GM12878 (cell line): ENCODE measurements around the gene B4GALT3. TPM values are rescaled to one million over a fixed set of nuclear protein-coding genes. Genes with fewer than 3 reads are reported as not detected.

Experiments used
- ATF7 ChIP-seq: fragments of 450-650 bp; IDR thresholded peaks from 2 replicates; pipeline ENCODE4 v1.6.1; 2016; ENCODE audit warnings: low read depth, mild to moderate bottlenecking
- BRCA1 ChIP-seq: IDR thresholded peaks from 2 replicates; pipeline ENCODE4 v1.6.1; 2011; ENCODE audit warnings: low read depth, low read length, improper control_type of control experiment
- CBX3 ChIP-seq: fragments of 200-600 bp; sonication (generic); IDR thresholded peaks from 2 replicates; pipeline ENCODE4 v1.6.1; 2016; ENCODE audit warnings: low read depth, borderline replicate concordance
- CBX5 ChIP-seq: sonication (generic); IDR thresholded peaks from 2 replicates; pipeline ENCODE4 v1.6.1; 2016; ENCODE audit warnings: low read depth, moderate library complexity, mild to moderate bottlenecking, inconsistent platforms
- EP300 ChIP-seq, 2 experiments: fragments of 150-350 bp in 1 of 2; IDR thresholded peaks; 2 replicates each; pipeline ENCODE4 v1.6.1; 2011 to 2012; ENCODE audit warnings: low read depth in 2 of 2, low read length in 2 of 2, borderline replicate concordance in 1 of 2, improper control_type of control experiment in 1 of 2, inconsistent platforms in 1 of 2; ENCODE audit not compliant: control insufficient read depth in 1 of 2
- IKZF1 ChIP-seq: fragments of 450-650 bp; conservative IDR thresholded peaks from 2 replicates; pipeline ENCODE4 v1.6.1; 2017; ENCODE audit warnings: antibody characterized with exemption, mild to moderate bottlenecking
- IKZF2 ChIP-seq, 2 experiments: fragments of 450-650 bp; IDR thresholded peaks; 2 replicates each; pipeline ENCODE4 v1.6.1; 2017; ENCODE audit warnings: mild to moderate bottlenecking in 2 of 2, moderate library complexity in 2 of 2
- JUND ChIP-seq: IDR thresholded peaks from 2 replicates; pipeline ENCODE4 v1.6.1; 2012; ENCODE audit warnings: low read depth, mild to moderate bottlenecking, low read length, improper control_type of control experiment, moderate library complexity
- PBX3 ChIP-seq: IDR thresholded peaks from 2 replicates; pipeline ENCODE4 v1.6.1; 2011; ENCODE audit warnings: mild to moderate bottlenecking, low read depth, low read length, moderate library complexity; ENCODE audit not compliant: insufficient replicate concordance
- PML ChIP-seq: IDR thresholded peaks from 2 replicates; pipeline ENCODE4 v1.6.1; 2012; ENCODE audit warnings: low read length, inconsistent platforms
- POU2F2 ChIP-seq: IDR thresholded peaks from 3 replicates; pipeline ENCODE4 v1.6.1; 2011; ENCODE audit warnings: low read depth, mild to moderate bottlenecking, low read length, borderline replicate concordance
- RUNX3 ChIP-seq: IDR thresholded peaks from 2 replicates; pipeline ENCODE4 v1.6.1; 2012; ENCODE audit warnings: low read length, inconsistent platforms
- TCF12 ChIP-seq: IDR thresholded peaks from 2 replicates; pipeline ENCODE4 v1.6.1; 2011; ENCODE audit warnings: low read depth, mild to moderate bottlenecking, low read length
- WRNIP1 ChIP-seq: IDR thresholded peaks from 2 replicates; pipeline ENCODE4 v1.6.1; 2011; ENCODE audit warnings: low read depth, low read length, improper control_type of control experiment, borderline replicate concordance
- YY1 ChIP-seq: IDR thresholded peaks from 2 replicates; pipeline ENCODE4 v1.6.1; 2011; ENCODE audit warnings: low read depth, mild to moderate bottlenecking, low read length
- polyA plus RNA-seq, 11 experiments: library from polyadenylated mRNA; depleted of rRNA in 4 of 11; unstranded in 6 of 11; stranded (reverse) in 5 of 11; fragments of >200 nt; fragmentation: Nextera tagmentation in 4 of 11; fragmentation: Illumina TruSeq in 1 of 11; extraction: Ambion mirVana in 4 of 11; extraction: Trizol in 1 of 11; gene quantifications; 1 replicate in 1 of 11; 2 replicates in 10 of 11; pipeline versions ENCODE4 v1.2.1 to v1.2.3, GENCODE V29; 2011 to 2016; ENCODE audit warnings: inconsistent platforms in 2 of 11, missing spikeins in 2 of 11, low read depth in 1 of 11
- total RNA-seq, 4 experiments: library from RNA; depleted of rRNA in 3 of 4; stranded (reverse); fragments of >200 nt in 3 of 4; fragmentation: Illumina TruSeq in 1 of 4; extraction: Trizol in 1 of 4; gene quantifications; 2 replicates each; pipeline versions ENCODE4 v1.2.1 to v1.2.3, GENCODE V29; 2013 to 2021
- TF ChIP-seq, protein P1 (sequence below): fragments of 450-650 bp; IDR thresholded peaks from 2 replicates; pipeline ENCODE4 v1.6.1; 2017; ENCODE audit warnings: mild to moderate bottlenecking, moderate library complexity

B4GALT3 gene
- total and polyA plus RNA-seq, 10 of the 15 experiments (the other 5 are each of a cell fraction or from before 2014, with no cell fraction given), result 27.1 to 58.9 (median 42.6) TPM

DNA sequence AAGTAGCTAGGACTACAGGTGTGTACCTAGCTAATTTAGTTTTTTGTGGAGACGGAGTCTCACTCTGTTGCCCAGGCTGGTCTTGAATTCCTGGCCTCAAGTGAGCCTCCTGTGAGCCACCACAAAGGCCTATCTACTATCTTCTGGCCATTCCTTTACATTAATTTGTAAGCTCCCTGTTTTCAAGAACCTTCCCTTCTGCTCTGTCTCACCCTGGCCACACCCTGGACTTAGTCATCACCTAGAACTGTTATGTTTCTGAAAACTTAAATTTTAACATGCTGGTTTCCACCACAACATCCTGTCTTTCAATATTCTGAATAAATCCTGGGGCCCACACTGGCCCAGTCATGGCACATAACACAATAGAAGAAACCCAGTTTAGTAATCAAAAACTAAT is 4.9 kb upstream of the B4GALT3 start (continued):
- TF ChIP-seq, protein P1, sequence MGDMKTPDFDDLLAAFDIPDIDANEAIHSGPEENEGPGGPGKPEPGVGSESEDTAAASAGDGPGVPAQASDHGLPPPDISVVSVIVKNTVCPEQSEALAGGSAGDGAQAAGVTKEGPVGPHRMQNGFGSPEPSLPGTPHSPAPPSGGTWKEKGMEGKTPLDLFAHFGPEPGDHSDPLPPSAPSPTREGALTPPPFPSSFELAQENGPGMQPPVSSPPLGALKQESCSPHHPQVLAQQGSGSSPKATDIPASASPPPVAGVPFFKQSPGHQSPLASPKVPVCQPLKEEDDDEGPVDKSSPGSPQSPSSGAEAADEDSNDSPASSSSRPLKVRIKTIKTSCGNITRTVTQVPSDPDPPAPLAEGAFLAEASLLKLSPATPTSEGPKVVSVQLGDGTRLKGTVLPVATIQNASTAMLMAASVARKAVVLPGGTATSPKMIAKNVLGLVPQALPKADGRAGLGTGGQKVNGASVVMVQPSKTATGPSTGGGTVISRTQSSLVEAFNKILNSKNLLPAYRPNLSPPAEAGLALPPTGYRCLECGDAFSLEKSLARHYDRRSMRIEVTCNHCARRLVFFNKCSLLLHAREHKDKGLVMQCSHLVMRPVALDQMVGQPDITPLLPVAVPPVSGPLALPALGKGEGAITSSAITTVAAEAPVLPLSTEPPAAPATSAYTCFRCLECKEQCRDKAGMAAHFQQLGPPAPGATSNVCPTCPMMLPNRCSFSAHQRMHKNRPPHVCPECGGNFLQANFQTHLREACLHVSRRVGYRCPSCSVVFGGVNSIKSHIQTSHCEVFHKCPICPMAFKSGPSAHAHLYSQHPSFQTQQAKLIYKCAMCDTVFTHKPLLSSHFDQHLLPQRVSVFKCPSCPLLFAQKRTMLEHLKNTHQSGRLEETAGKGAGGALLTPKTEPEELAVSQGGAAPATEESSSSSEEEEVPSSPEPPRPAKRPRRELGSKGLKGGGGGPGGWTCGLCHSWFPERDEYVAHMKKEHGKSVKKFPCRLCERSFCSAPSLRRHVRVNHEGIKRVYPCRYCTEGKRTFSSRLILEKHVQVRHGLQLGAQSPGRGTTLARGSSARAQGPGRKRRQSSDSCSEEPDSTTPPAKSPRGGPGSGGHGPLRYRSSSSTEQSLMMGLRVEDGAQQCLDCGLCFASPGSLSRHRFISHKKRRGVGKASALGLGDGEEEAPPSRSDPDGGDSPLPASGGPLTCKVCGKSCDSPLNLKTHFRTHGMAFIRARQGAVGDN, result 0 out of 2 replicates have a peak, but pooled peaks have one; percentile 49
- TF ChIP-seq PML, result no peak
- TF ChIP-seq PBX3, result no peak
- TF ChIP-seq WRNIP1, result no peak
- TF ChIP-seq ATF7, result no peak
- peak; percentile 77 for TF ChIP-seq RUNX3
- TF ChIP-seq POU2F2, result no peak
- TF ChIP-seq JUND, result no peak
- no peak for TF ChIP-seq BRCA1
- no peak for TF ChIP-seq EP300 (IDR thresholded peaks at IDR 0.05; ENCODE audit: borderline replicate concordance in 1 of 2, control insufficient read depth in 1 of 2, low read depth in 2 of 2, low read length in 2 of 2)
- no peak for TF ChIP-seq CBX5
- no peak for TF ChIP-seq TCF12
- peak; percentile 34 to 35; a peak in 2 of 4 replicates for TF ChIP-seq IKZF2 (IDR thresholded peaks at IDR 0.05)
- no peak for TF ChIP-seq CBX3
- TF ChIP-seq IKZF1, result peak; percentile 10; the same call in 1 of the 2 replicates
- TF ChIP-seq YY1, result no peak
- TF ChIP-seq, all 136 proteins: peak for 6
